K562 (cell line): ENCODE measurements around the gene CCDC9B. TPM values are rescaled to one million over a fixed set of nuclear protein-coding genes. Genes with fewer than 3 reads are reported as not detected.

ENCODE experiments used
- ATAC-seq: fragments of 200-7000 bp; cut with Tn5 transposase; 3 replicates; pipeline ENCODE4 v1.9.1; 2020; ENCODE audit warnings: moderate library complexity
- BruUV-seq: library from RNA; stranded (reverse); fragments of 400-500 nt; replicated peaks from 2 replicates; lab custom pipeline; 2021; lab: Mats Ljungman, UMichigan
- CTCF ChIA-PET: fragments of 300-600 bp; formaldehyde crosslinking; extraction: SDS; loops from one replicate; lab custom pipeline; 2021; ENCODE audit warnings: low intra/inter-chr PET ratio; lab: Yijun Ruan, JAX
- POLR2A ChIA-PET: fragments of 300-600, 350-650 bp; sonication (Branson Sonifier 250); formaldehyde crosslinking; extraction: SDS; loops from one replicate; lab custom pipeline; 2021; ENCODE audit warnings: antibody characterized with exemption, inconsistent platforms; lab: Yijun Ruan, JAX
- DNase-seq, 4 experiments: peaks; one replicate each; pipeline versions ENCODE4 v3.0.0 to v3.0.0-alpha.2; 2011 to 2018; ENCODE audit warnings: low spot score in 3 of 4, mixed read lengths in 3 of 4; ENCODE audit errors: extremely low read depth in 1 of 4
- FAIRE-seq: peaks from 2 replicates; lab custom pipeline; 2011; peaks lifted over from hg19 to GRCh38; lab: Jason Lieb, UNC
- H2AFZ ChIP-seq: 2 replicates; pipeline ENCODE4 v1.6.0; 2011; ENCODE audit warnings: low read depth, low read length, control low read depth, inconsistent platforms
- H3K27ac ChIP-seq: fragments of 200-600 bp; 3 replicates; pipeline ENCODE4 v1.8.0; 2011; ENCODE audit warnings: low read depth, mild to moderate bottlenecking, control low read depth, inconsistent platforms, low read length, moderate library complexity, mixed read lengths; ENCODE audit errors: extremely low read depth
- H3K27me3 ChIP-seq, 2 experiments: fragments of 300-600 bp in 1 of 2; 2 replicates in 1 of 2; 3 replicates in 1 of 2; pipeline versions ENCODE4 v1.6.0 to v1.8.0; 2011; ENCODE audit warnings: inconsistent platforms in 2 of 2, low read length in 2 of 2, mild to moderate bottlenecking in 1 of 2, mixed read lengths in 1 of 2, moderate library complexity in 1 of 2; ENCODE audit not compliant: control insufficient read depth in 2 of 2, insufficient read depth in 2 of 2
- H3K36me3 ChIP-seq: fragments of 300-600 bp; 3 replicates; pipeline ENCODE4 v1.8.0; 2011; ENCODE audit warnings: mild to moderate bottlenecking, low read length, inconsistent platforms; ENCODE audit not compliant: control insufficient read depth, insufficient read depth
- H3K4me1 ChIP-seq, 2 experiments: fragments of 200-600 bp in 1 of 2; replicated peaks in 1 of 2; 2 replicates in 1 of 2; 3 replicates in 1 of 2; pipeline versions ENCODE4 v1.5.1 to v1.8.0; 2011; ENCODE audit warnings: inconsistent platforms in 2 of 2, low read length in 2 of 2, mild to moderate bottlenecking in 1 of 2, mixed read lengths in 1 of 2, moderate library complexity in 1 of 2; ENCODE audit not compliant: control insufficient read depth in 2 of 2, insufficient read depth in 2 of 2
- H3K4me2 ChIP-seq: 2 replicates; pipeline ENCODE4 v1.6.1; 2011; ENCODE audit warnings: low read length, control low read depth, inconsistent platforms, mixed read lengths; ENCODE audit not compliant: insufficient read depth
- H3K4me3 ChIP-seq: fragments of 200-600 bp; sonication (generic), shearing (Covaris generic); 2 replicates; pipeline ENCODE4 v1.5.1; 2016; ENCODE audit warnings: control low read depth, inconsistent platforms
- H3K79me2 ChIP-seq: fragments of 200-600 bp; 3 replicates; pipeline ENCODE4 v1.8.0; 2011; ENCODE audit warnings: low read length, inconsistent platforms; ENCODE audit not compliant: control insufficient read depth, insufficient read depth
- H3K9ac ChIP-seq, 2 experiments: 2 replicates each; pipeline versions ENCODE4 v1.6.0 to v1.6.1; 2011; ENCODE audit warnings: low read depth in 2 of 2, low read length in 2 of 2, control low read depth in 1 of 2, inconsistent platforms in 1 of 2, mild to moderate bottlenecking in 1 of 2, mixed read lengths in 1 of 2; ENCODE audit not compliant: insufficient read depth in 1 of 2
- H3K9me1 ChIP-seq: one replicate; pipeline ENCODE4 v1.6.0; 2011; ENCODE audit warnings: inconsistent platforms, mild to moderate bottlenecking, low read length, moderate library complexity; ENCODE audit not compliant: control insufficient read depth, insufficient read depth
- H3K9me3 ChIP-seq: replicated peaks from 2 replicates; pipeline ENCODE4 v1.5.1; 2011; ENCODE audit warnings: low read depth, low read length, inconsistent platforms; ENCODE audit not compliant: control insufficient read depth, insufficient read depth
- H4K20me1 ChIP-seq: replicated peaks from 2 replicates; pipeline ENCODE4 v1.6.1; 2011; ENCODE audit warnings: low read length, inconsistent platforms, mixed read lengths; ENCODE audit not compliant: control insufficient read depth, insufficient read depth
- CBFA2T3 ChIP-seq: fragments of 450-650 bp; IDR thresholded peaks from 2 replicates; pipeline ENCODE4 v1.6.1; 2017
- CCAR2 ChIP-seq: fragments of 200-400 bp; formaldehyde crosslinking; IDR thresholded peaks from 2 replicates; pipeline ENCODE4 v1.6.1; 2017; ENCODE audit warnings: mild to moderate bottlenecking, low read depth, low read length
- CEBPG ChIP-seq, 3 experiments: fragments of 200-800 bp in 1 of 3; sonication (Bioruptor generic) in 1 of 3; sonication (generic) in 1 of 3; formaldehyde crosslinking in 1 of 3; IDR thresholded peaks in 2 of 3; conservative IDR thresholded peaks in 1 of 3; 2 replicates each; pipeline versions ENCODE4 v1.6.1 to v1.8.0; 2016 to 2022; ENCODE audit warnings: missing compliant biosample characterization in 2 of 3, missing genetic modification characterization in 2 of 3, mild to moderate bottlenecking in 1 of 3, missing genetic modification reagents in 1 of 3
- ETV6 ChIP-seq, 3 experiments: fragments of 150-350 bp in 1 of 3; sonication (generic) in 1 of 3; formaldehyde crosslinking in 1 of 3; IDR thresholded peaks; 2 replicates each; pipeline versions ENCODE4 v1.6.1 to v1.8.0; 2014 to 2022; ENCODE audit warnings: borderline replicate concordance in 2 of 3, low read depth in 2 of 3, antibody characterized with exemption in 1 of 3, low read length in 1 of 3, mild to moderate bottlenecking in 1 of 3, missing genetic modification reagents in 1 of 3
- JUNB ChIP-seq: fragments of 450-650 bp; formaldehyde crosslinking; conservative IDR thresholded peaks from 2 replicates; pipeline ENCODE4 v1.4.0; 2020; ENCODE audit warnings: mild to moderate bottlenecking
- NBN ChIP-seq: fragments of 450-650 bp; IDR thresholded peaks from 2 replicates; pipeline ENCODE4 v1.6.1; 2016; ENCODE audit warnings: low read depth, mild to moderate bottlenecking
- NUFIP1 ChIP-seq: fragments of 450-650 bp; IDR thresholded peaks from 2 replicates; pipeline ENCODE4 v1.6.1; 2018; ENCODE audit not compliant: partially characterized antibody
- PML ChIP-seq: IDR thresholded peaks from 2 replicates; pipeline ENCODE4 v1.6.1; 2012; ENCODE audit warnings: low read length, inconsistent platforms
- TCF3 ChIP-seq: sonication (generic); formaldehyde crosslinking; IDR thresholded peaks from 2 replicates; pipeline ENCODE4 v1.4.0; 2020; ENCODE audit warnings: mild to moderate bottlenecking, missing genetic modification reagents
- WHSC1 ChIP-seq: IDR thresholded peaks from one replicate; pipeline ENCODE4 v1.6.1; 2012; ENCODE audit warnings: low read length, control low read depth, inconsistent platforms
- ZNF347 ChIP-seq: fragments of 450-650 bp; formaldehyde crosslinking; IDR thresholded peaks from 2 replicates; pipeline ENCODE4 v1.4.0; 2020; ENCODE audit warnings: low read depth, mild to moderate bottlenecking, moderate library complexity
- ZNF384 ChIP-seq: IDR thresholded peaks from 2 replicates; pipeline ENCODE4 v1.6.1; 2012; ENCODE audit warnings: low read depth, low read length, improper control_type of control experiment
- ZNF41 ChIP-seq: fragments of 250-450 bp; sonication (Bioruptor Pico); conservative IDR thresholded peaks from 2 replicates; pipeline ENCODE4 v1.4.0; 2020; ENCODE audit warnings: mild to moderate bottlenecking
- ZNF76 ChIP-seq: fragments of 250-450 bp; sonication (Bioruptor Pico); IDR thresholded peaks from 2 replicates; pipeline ENCODE4 v1.4.0; 2020; ENCODE audit warnings: mild to moderate bottlenecking, moderate library complexity, borderline replicate concordance
- WGBS: fragments of 100-300 bp; shearing (Covaris generic); methylation state at CpG from one replicate; pipeline ENCODE4 v1.1.6; 2016; ENCODE audit warnings: low coverage, mixed read lengths; ENCODE audit not compliant: insufficient coverage; ENCODE audit errors: missing lambda C conversion rate; 5-methylcytosine and 5-hydroxymethylcytosine counted together
- in situ Hi-C: fragments of 300-500 bp; cut with MboI; formaldehyde crosslinking; loops from 4 replicates; pipeline ENCODE4 v1.15.0; 2018; ENCODE audit warnings: inconsistent platforms, mixed read lengths
- intact Hi-C: fragments of 100-400 bp; cut with micrococcal nuclease; formaldehyde crosslinking; loops from 2 replicates; pipeline ENCODE4 v1.14.2; 2022
- polyA plus RNA-seq, 8 experiments: library from polyadenylated mRNA; depleted of rRNA in 4 of 8; stranded (reverse) in 5 of 8; unstranded in 3 of 8; fragments of >200 nt; fragmentation: Nextera tagmentation in 2 of 8; fragmentation: Illumina TruSeq in 1 of 8; extraction: Ambion mirVana in 2 of 8; extraction: Trizol in 1 of 8; gene quantifications; 2 replicates each; pipeline versions ENCODE4 v1.2.1 to v1.2.3, GENCODE V29; 2011 to 2014; ENCODE audit warnings: inconsistent platforms in 1 of 8, missing spikeins in 1 of 8
- total RNA-seq, 7 experiments: library from RNA; depleted of rRNA in 6 of 7; stranded (reverse); fragments of >200 nt in 6 of 7; fragmentation: Illumina TruSeq in 2 of 7; extraction: Trizol in 2 of 7; gene quantifications; 2 replicates each; pipeline versions ENCODE4 v1.2.1 to v1.2.3, GENCODE V29; 2011 to 2021; ENCODE audit warnings: low replicate concordance in 1 of 7
- TF ChIP-seq, protein P1 (sequence below): fragments of 450-650 bp; formaldehyde crosslinking; IDR thresholded peaks from 2 replicates; pipeline ENCODE4 v1.4.0; 2020; ENCODE audit warnings: mild to moderate bottlenecking, moderate library complexity
- TF ChIP-seq, protein P2 (sequence below): sonication (generic); formaldehyde crosslinking; IDR thresholded peaks from 2 replicates; pipeline ENCODE4 v1.8.0; 2023; ENCODE audit warnings: mild to moderate bottlenecking, missing genetic modification reagents

Gene CCDC9B
- total and polyA plus RNA-seq, 9 of the 15 experiments (the other 6 are each of a cell fraction or from before 2014, with no cell fraction given): 0.01 to 0.47 (median 0.15) TPM; not detected in 1

DNA sequence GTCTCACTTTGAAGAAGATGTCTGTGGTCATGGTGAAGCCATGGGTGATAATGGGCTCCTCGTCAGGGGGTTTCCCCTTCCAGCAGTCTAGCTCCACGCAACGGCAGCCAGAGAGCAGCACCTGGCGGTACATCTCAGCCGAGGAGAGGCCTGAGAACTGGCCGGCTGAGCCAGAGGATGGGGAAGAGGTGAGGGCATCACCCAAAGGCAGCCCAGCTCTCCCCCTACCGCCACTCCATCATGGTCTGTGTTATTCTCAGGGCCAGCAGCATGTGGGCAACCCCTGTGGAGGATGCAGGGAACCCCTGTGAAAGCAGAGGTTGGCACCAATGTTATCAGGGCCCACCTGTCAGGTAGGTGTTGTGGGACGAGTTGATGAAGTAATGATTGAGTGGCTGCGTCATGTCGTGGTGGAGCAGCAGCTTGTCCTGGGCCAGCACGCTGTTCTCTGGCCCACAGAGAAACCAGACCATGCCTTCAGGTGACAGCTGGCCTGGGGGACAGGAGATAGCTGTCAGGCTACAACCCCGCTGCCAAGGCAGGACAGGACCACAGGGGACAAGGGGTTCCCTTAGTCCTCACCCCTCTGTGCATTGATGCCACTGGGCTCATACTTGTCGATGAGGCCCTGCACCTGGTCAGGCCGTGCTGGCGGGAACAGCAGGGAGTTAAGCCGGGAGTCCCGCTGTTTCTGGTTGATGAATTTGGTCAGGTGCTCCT lies 42.4 kb downstream of the CCDC9B start:
- Histone ChIP-seq H3K36me3 (no peaks in the 10 kb centered on the region), H3K9me1 (no peaks in the 10 kb centered on the region), H3K4me3 (no peak overlapping the region), H3K9me3 (no peaks in the 10 kb centered on the region), H3K4me2 (no peak overlapping the region), H3K79me2 (no peaks in the 10 kb centered on the region), H3K27ac (no peak overlapping the region), H4K20me1 (0 out of 2 replicates have a peak, but pooled peaks cover 2% of the 10 kb centered on the region), H3K27me3 (peaks cover 0 to 25% of the 10 kb centered on the region in 2 experiments; a peak in 2 of 5 replicates), H3K9ac (0 out of 4 replicates have a peak overlapping the region, but pooled peaks of 1 of the 2 experiments have one; percentile 26), H3K4me1 (peaks cover 19 to 38% of the 10 kb centered on the region in 2 experiments; a peak in 4 of 5 replicates), H2AFZ (no peak overlapping the region)
- BruUV-seq: no TSS peak
- ATAC-seq (no peak), DNase-seq (no peak), FAIRE-seq (no peak)
- intact Hi-C loops: no loop called here
- ChIA-PET POLR2A (interaction anchor here (0.7 to 1.0 kb wide), 2 partner anchors 10 to 969 kb away, joined by 3 to 4 read pairs; no protein-coding TSS in a partner anchor), CTCF (no interaction called here)
- in situ Hi-C loops: no loop called here
- TF ChIP-seq TCF3 (CRISPR knock-in tag): no peak
- no peak for TF ChIP-seq NUFIP1
- TF ChIP-seq CBFA2T3: no peak
- no peak for TF ChIP-seq PML
- TF ChIP-seq ZNF347 (CRISPR knock-in tag): no peak
- no peak for TF ChIP-seq JUNB (CRISPR knock-in tag)
- no peak for TF ChIP-seq WHSC1
- TF ChIP-seq, protein P1, sequence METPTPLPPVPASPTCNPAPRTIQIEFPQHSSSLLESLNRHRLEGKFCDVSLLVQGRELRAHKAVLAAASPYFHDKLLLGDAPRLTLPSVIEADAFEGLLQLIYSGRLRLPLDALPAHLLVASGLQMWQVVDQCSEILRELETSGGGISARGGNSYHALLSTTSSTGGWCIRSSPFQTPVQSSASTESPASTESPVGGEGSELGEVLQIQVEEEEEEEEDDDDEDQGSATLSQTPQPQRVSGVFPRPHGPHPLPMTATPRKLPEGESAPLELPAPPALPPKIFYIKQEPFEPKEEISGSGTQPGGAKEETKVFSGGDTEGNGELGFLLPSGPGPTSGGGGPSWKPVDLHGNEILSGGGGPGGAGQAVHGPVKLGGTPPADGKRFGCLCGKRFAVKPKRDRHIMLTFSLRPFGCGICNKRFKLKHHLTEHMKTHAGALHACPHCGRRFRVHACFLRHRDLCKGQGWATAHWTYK (CRISPR knock-in tag): no peak
- no peak for TF ChIP-seq CCAR2
- TF ChIP-seq, protein P2, sequence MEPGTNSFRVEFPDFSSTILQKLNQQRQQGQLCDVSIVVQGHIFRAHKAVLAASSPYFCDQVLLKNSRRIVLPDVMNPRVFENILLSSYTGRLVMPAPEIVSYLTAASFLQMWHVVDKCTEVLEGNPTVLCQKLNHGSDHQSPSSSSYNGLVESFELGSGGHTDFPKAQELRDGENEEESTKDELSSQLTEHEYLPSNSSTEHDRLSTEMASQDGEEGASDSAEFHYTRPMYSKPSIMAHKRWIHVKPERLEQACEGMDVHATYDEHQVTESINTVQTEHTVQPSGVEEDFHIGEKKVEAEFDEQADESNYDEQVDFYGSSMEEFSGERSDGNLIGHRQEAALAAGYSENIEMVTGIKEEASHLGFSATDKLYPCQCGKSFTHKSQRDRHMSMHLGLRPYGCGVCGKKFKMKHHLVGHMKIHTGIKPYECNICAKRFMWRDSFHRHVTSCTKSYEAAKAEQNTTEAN (CRISPR knock-in tag): no peak
- no peak for TF ChIP-seq ETV6 (IDR thresholded peaks at IDR 0.05; ENCODE audit: borderline replicate concordance in 1 of 2, low read depth in 2 of 2, low read length in 1 of 2)
- no peak for TF ChIP-seq ETV6 (CRISPR knock-in tag; IDR thresholded peaks at IDR 0.05; ENCODE audit: borderline replicate concordance)
- no peak for TF ChIP-seq ZNF41 (CRISPR knock-in tag)
- no peak for TF ChIP-seq CEBPG (CRISPR knock-in tag; IDR thresholded peaks at IDR 0.05)
- no peak for TF ChIP-seq CEBPG (tag; conservative IDR thresholded peaks at IDR 0.05 in 1 of 2, IDR thresholded peaks at IDR 0.05 in 1 of 2)
- TF ChIP-seq ZNF384: no peak
- TF ChIP-seq ZNF76 (CRISPR knock-in tag): no peak
- TF ChIP-seq NBN: no peak
- WGBS: 45% methylated on average over 14 of the region's 17 CpGs
